Retina (tissue), 1 donor: ENCODE measurements around the gene SAMD14.

Experiments
- DNase-seq: peaks from one replicate; pipeline ENCODE4 v3.0.0-alpha.2; 2016

SAMD14 gene

GRCh38 chr17:50132104-50132794 lies 2.3 kb upstream of the SAMD14 start:
- peak; percentile 3 for DNase-seq

GRCh38 chr17:50130559-50131305 lies 772 bp upstream of the SAMD14 start:
- peak; percentile 47 for DNase-seq

DNA sequence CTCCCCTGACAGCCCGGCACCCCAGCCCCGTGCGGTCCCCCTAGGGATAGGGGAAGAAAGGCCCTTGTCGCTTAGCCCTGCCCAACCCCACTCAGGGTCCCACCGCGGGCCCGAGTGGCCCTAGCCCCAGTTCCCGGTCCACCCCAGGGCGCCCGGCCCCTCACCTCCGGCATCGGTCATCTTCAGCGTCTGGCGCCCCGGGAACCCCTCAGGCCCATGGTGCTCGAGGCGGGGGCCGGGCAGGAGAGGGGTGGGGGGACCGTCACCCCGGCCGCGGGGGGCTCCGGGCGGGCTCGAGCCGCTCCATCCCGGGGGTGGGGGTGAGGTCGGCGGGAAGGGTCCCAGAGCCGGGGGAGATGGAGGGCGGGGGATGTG lies 620 bp downstream of the SAMD14 start:
- DNase-seq: no peak

DNA sequence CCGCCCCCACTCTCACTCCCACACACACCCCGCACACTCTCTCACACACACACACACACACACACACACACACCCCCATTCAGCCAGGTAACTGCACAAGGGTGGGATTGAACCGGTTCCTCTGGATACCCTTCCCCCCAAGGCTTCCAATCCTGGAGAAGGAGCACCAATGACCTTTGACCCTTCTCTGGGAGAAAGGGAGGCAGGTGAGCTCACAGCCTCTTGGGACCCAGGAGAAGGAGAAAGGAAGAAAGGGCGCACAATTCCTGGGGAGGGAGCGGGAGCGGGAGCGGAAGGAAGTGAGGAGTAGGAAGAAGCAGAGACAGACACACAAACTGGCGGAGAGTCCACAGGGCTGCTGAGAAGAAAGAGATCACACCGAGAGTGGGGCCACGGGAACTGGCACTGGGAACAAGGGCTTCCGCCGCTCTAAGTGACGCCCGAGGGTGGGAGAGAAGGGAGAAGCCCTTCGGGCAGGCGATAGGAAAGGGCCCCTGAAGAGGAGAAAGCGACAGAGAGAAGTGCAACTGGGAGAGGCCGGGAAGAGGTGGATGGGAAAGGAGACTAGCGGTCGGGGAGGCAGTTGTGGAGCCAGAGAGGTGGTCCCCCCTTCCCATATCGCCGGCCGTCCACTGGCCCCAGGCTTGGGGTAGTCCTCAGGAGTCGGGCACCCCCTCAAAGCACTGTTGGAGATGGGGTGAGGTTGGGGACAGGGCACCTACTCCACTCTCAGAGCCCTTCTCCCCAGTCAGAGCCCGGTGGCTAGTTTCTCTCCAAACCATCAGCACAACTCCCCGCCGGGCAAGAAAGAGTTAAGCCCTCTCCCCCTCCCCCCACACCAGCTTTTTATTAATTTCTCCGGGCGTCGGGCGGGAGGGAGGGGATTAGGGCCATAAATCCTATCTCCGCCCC lies 1.3 kb downstream of the SAMD14 start:
- DNase-seq: peak; percentile 82

DNA sequence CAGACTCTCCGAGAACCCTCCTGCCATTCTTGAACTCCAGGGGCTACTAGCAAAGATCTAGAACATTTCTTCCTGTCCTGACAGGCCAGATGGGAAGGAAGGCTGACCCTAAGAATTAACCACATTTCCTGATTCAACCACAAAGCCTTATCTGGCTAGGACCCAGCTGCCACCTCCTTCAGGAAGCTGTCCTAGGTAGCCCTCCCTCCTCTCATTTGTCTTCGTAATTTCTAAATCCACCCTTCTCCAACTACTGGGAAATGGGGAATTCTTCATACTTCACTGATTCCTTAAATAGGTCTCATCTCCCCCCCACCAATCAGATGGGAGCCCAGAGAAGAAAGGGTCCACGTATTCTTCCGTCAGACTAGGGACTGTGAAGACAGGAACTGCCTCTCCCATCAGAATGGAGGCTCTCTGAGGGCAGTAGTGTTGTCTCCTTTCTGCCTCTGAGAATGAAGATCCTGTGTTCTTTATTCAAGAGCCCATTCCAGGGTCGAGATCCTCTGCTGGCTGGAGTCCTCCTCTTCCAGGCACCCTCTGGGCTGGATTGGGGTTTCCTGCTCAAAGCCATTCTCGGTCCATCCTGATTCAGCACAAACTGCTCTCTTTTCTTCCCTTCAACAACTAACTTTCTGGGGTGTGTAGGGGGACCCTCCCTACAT lies 2.1 kb downstream of the SAMD14 start:
- peak; percentile 9 for DNase-seq

DNA sequence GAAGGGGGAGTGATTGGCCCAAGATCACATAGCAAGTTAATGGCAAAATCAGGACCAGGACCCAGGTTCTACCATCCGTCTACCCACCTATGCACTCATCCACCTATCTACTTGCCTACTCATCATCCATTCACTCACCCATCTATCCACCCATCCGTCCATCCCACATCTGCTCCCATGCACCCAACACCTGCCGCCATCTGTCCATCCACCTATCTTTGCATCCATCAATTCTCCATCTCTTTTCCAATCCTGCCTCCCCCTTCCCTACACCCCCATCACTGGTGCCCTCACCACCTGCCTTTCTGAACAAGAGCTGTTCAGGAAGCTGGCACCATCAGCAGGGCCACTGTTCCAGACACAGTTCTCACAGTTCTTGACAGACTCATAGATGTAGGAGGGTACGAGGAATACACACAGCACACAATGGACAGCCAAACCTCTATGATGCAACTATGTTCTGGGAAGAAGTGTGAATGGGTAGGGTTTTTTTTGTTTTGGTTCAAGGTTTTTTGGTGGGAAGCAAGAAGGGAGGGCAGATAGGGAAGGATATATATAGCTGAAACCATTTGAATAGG lies 4.5 kb downstream of the SAMD14 start:
- no peak for DNase-seq

DNA sequence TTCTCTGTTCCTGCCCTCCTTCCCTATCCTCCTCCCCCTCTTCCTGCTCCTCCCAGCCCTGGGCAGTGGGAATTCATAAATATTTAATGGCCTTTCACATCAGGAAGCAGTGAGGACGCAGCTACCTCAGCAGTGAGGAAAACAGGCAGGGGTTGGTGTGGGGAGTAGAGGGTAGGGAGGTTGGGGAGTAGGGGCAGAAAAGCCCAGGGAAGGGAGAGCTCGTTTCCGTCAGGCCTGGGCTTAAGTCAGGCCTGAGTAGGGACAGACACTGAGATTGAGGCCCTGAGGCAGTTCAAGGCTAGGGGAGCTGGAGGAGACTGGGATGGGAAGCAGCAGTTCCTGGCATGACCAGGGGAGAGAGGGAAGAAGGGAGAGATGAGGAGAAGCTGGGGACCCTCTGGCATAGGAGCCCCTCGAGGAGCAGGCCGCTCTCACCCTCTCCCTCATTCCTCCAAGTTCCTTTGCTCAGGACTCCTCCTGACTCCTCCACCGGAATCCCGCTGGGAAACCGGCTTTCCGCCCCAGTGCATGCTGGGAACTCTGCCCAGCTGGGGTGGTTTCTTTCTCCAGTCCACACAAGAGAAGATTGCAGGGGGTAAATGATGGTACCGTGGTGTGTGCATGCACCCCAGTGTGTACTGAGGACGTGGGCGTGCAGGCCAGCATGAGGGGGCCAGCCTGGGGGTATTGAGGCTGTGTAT lies 6.2 kb downstream of the SAMD14 start:
- DNase-seq: peak; percentile 82

GRCh38 chr17:50122945-50123344 lies 7.0 kb downstream of the SAMD14 start:
- DNase-seq: peak; percentile 12

GRCh38 chr17:50120475-50121253 lies 9.3 kb downstream of the SAMD14 start:
- DNase-seq: peak; percentile 4

DNA sequence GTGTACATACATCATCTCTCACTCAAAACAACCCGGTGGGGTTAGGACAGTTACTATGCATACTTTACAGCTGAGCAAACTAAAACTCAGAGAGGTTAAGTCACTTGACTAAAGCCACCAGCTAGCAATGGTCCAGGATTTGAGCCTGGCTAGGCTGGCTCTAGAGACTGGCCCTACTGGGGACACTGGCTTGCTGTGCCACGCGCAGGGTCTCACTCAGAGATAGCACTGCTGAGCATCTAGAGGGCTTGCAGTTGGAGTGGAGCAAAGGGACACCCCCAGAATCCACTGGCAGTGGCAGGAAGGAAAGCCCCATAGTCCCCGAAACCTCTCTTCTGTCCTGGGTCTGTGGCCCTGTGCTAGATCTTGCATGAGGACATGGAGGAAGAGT lies 11.1 kb downstream of the SAMD14 start:
- no peak for DNase-seq

GRCh38 chr17:50118076-50118827 lies 11.7 kb downstream of the SAMD14 start:
- no peak for DNase-seq

DNA sequence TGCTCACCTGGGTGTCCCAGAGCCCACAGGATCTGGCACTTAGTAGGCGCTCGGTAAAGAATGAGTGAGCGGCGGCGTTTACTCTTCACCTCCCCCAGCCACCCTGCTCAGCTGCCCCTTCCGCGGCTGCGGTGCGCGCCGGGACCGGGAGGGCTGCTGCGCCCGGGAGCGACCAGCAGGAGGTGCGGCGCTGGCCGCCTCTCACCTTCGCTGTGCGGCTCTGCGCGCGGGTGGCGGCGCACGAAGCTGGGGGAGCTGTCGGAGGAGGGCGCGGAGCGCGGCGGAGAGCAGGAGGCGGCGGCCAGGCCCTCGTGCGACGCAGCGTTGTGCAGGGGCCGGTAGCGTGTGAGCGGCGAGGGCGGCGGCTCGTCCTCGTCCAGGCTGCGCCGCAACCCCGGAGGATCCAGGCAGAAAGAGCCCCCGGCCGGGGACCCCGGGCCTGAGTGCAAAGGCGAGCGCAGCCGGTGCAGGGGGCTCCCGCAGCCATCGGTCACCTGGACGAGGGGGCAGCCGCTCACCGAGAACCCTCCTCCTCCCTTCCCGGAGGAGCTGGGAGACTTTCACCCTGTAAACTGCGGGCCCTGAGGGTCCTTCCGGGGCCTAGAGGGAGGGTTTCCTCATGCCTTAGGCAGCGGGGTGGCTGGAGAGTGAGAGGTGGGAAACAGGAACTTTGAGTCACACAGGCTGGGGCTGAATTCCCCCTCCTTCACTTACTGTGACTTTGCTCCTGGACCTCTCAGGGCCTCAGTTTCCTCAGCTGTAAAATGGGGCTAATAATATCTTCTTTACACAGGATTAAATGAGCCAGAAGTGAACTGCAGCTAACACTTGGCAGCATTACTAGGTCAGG lies 12.5 kb downstream of the SAMD14 start:
- DNase-seq: peak; percentile 80

DNA sequence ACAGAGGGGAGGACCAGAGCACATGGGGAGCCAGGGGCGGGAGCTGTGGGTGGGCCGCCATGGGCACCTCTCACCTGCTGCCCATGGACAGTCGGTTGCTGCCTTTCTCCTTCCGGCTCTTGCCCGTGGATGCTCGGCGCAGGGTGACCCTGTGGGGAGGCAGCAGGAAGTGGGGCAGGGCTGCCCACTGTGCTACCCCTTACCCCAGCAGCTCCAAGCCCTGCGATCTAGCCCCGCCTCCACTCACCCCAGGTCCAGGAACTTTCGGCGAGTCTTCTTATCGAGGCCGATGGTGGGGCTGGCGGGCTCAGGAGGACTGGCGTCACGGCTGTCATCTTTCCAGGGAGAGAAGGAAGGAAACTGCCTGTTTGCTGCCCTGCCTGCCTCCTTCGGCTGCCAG lies 14.2 kb downstream of the SAMD14 start:
- DNase-seq: peak; percentile 3

DNA sequence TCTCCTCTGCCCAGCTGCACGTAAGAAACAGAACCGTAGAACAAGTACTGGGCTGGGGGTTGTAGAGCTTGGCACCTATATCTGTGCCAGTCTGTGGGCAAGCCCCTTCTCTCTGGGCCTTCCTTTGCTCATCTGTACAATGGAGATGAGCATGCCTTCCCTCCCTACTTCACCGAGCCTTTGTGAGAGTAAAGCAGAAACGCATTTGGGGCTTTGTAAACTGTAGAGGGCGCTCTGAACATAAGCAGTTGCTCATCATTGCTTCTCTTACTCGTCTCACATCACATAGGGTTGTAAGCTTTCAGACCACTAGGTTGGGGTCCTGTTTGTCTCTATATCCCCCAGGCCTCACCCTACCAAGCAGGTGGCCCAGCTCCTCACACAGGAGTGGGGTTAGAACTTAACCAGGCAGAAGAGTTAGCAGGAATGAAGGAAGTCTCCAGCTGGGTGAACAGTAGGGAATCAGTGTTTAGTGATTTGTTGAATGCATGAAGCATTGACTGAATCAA lies 15.1 kb downstream of the SAMD14 start:
- peak; percentile 65 for DNase-seq

DNA sequence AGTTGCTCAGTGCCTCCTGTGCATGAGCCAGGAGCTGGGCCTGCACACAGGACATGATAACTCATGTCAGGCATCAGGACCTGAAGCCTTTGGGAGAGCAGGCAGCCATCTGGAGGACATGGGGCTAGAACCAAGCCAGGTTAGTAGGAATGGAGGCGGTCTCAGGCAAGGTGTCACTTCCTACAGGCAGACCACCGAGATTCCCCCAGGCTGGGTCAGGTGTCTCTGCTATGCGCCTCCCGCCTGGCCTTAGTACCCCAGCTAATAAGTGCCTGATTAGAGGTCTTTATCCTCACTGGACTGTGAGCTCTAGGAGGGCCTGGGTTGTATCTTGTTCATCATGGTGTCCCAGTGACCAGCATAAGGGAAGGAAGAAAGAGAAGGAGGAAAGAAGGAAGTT lies 15.6 kb downstream of the SAMD14 start:
- no peak for DNase-seq

GRCh38 chr17:50113624-50114320 lies 16.2 kb downstream of the SAMD14 start:
- DNase-seq: no peak

GRCh38 chr17:50112694-50113093 lies 17.3 kb downstream of the SAMD14 start:
- no peak for DNase-seq
